Stimulated activated CD8-positive, alpha-beta memory T cell treated with anti-CD3 and anti-CD28 coated beads, Interleukin-15, amount 100 ng/mL, for 24 hours (primary cell): ENCODE measurements around the gene MSRB3.
"Not testable (repeated sequence)": the region's sequence is repeated elsewhere in the genome, so short reads cannot be mapped to it uniquely, and the experiment has no call there.

Experiments
- DNase-seq: peaks from one replicate; pipeline ENCODE4 v3.0.0-alpha.2; 2020; ENCODE audit warnings: low read depth

The MSRB3 gene

GRCh38 chr12:65278576-65279368, at the start of gene MSRB3:
MSRB3 (plus strand) TSS chr12:65278683; CDS start chr12:65308580, 29,897 bp downstream.
- no peak for DNase-seq

- no peak for DNase-seq
Observed at GRCh38 chr12:65229441-65229840, 49.0 kb upstream of the MSRB3 start.

GRCh38 chr12:65232476-65233077, 45.9 kb upstream of the MSRB3 start:
- no peak for DNase-seq

GRCh38 chr12:65237153-65237552, 41.3 kb upstream of the MSRB3 start:
- DNase-seq: no peak

GRCh38 chr12:65238609-65239008, 39.9 kb upstream of the MSRB3 start:
- DNase-seq: no peak

- no peak for DNase-seq
Observed at GRCh38 chr12:65248656-65249633, 29.5 kb upstream of the MSRB3 start.

- DNase-seq: no peak
Observed at GRCh38 chr12:65252515-65252914, 26.0 kb upstream of the MSRB3 start.

GRCh38 chr12:65257986-65258385, 20.5 kb upstream of the MSRB3 start:
- no peak for DNase-seq

- no peak for DNase-seq
Observed at GRCh38 chr12:65259501-65259900, 19.0 kb upstream of the MSRB3 start.

GRCh38 chr12:65263777-65264176, 14.7 kb upstream of the MSRB3 start:
- DNase-seq: no peak

- DNase-seq: no peak
Observed at GRCh38 chr12:65266408-65266807, 12.1 kb upstream of the MSRB3 start.

GRCh38 chr12:65269603-65270002, 8.9 kb upstream of the MSRB3 start:
- DNase-seq: no peak

- no peak for DNase-seq
Observed at GRCh38 chr12:65274602-65275272, 3.7 kb upstream of the MSRB3 start.

GRCh38 chr12:65275627-65276026, 2.9 kb upstream of the MSRB3 start:
- DNase-seq: no peak

- no peak for DNase-seq
Observed at GRCh38 chr12:65276916-65277530, 1.5 kb upstream of the MSRB3 start.

- no peak for DNase-seq
Observed at GRCh38 chr12:65277994-65278575, 398 bp upstream of the MSRB3 start.

- no peak for DNase-seq
Observed at GRCh38 chr12:65279369-65280112, 1.1 kb downstream of the MSRB3 start.

GRCh38 chr12:65280306-65280705, 1.8 kb downstream of the MSRB3 start:
- DNase-seq: no peak

- no peak for DNase-seq
Observed at GRCh38 chr12:65282840-65283239, 4.4 kb downstream of the MSRB3 start.

- DNase-seq: not testable (repeated sequence)
Observed at GRCh38 chr12:65285532-65285931, 7.0 kb downstream of the MSRB3 start.
